Esophagus mucosa (tissue), 1 donor: ENCODE results near the gene MBNL1. TPM values are rescaled to one million over a fixed set of nuclear protein-coding genes. Genes with fewer than 3 reads are reported as not detected.
A peak's percentile ranks its signal among the peaks of the same experiment; 100 is the strongest.

ENCODE experiments used
- ATAC-seq: fragments of 200-7000 bp; cut with Tn5 transposase; one replicate; pipeline ENCODE4 v1.9.1; 2020
- total RNA-seq: library from RNA; stranded (reverse); gene quantifications from one replicate; pipeline ENCODE4 v1.2.4, GENCODE V29; 2023
- donor health status: DM: yes; HTN: yes; CAD: no.

Gene MBNL1
- total RNA-seq, 1 donor from 2014 or later: 95.4 TPM

DNA sequence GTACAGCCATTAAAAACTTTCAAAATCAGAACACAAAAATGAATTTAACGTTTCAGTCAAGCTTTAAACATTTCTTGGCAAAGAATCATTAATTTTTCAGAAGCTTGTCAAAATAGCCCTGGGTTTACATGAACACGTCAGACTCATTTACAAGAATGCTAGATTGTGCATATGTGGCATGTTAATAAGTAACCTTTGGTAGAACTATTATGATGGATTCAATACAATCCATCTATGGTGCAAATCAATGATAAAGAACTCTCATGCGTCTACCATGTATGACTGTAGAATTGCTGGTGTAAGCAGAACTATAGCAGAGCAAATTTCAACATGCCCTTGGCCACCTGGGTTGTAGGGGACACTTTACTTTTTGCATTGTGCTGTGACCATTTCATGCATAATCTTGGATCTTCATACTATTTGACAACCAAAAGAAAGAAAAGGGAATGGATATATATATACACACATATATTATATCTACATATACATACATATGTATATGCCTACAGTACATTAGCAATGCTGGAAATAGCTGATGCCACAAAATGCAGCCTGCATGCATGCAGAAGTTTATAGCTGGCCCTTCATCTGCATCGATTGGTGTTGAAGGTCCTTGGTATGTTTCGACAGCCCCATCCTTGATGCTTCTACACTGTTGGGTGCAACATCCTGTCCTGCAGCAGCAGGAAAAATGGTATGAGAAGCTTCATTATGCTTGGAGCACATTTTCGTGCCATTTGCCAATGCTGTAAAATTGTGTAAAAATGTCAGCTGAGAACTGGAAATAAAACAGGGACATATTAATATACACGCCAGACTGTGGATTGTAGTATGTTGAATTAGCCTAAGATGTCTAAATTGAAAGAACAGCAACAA lies 189.0 kb downstream of the MBNL1 start:
- no peak for ATAC-seq

DNA sequence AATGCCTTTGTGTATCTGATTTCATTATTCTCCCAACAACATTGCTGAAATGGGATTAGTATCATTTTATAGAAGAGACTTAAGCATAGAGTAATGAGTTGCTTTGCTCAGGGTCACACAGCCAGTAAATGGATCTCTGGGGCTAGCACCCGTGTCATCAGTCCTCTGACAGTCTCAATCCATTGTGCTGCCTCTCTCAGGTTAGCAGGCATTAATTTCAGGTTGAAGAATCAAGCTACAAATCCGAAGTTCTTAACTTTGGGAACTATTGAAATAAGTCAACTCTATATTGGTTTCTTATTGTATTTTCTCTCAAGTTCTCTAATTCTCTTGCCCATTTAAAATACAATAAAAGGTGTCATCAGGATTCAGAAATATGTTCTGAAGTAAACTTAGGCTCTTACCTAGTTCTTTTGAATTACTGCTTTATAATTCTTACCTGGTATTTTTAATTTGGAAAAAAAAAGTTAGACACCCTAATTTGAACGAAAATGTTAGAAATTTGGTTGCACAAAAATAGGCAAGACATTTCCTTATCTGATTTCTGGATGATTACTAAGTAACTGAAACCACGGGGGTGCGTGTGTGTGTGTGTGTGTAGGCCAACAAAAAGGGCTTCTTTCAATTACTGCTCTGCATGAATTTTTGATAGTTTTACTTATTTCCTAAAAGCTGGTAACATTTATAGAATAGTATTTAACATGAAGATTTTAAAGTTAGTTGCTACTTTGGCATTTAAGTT lies 189.8 kb downstream of the MBNL1 start:
- no peak for ATAC-seq

DNA sequence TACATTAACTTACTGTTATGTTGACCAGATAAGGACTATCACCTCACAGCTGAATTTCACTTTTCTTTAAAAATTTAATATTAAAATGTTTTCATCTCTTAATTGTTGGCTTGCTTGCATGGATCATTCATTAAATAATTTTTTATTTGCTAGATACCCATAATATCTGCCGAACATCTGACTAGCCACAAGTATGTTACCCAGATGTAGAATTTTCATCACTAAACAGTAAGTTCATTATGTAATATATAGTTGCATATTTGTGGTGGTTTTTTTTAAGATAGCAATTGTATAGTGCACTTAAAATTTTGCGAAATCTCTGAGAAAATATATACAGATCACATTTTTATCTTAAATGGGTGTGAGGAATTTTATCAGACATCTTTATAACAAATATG lies 190.4 kb downstream of the MBNL1 start:
- no peak for ATAC-seq

DNA sequence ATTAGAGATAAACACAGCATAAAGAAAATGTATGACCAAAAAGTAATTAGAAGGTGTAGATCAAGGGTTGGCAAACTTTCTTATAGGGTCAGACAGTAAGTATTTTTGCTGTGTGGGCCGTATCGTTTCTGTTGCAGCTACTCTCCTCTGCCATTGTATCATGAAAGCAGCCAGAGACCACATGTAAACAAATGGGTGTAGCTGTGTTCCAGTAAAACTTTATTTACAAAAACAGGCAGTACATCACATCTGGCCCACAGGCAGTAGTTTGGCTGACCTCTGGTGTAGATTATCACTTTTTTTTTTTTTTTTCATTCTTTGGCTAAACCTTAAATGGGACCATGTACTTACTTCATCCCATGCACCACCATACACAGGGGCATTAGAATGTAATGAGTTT lies 190.8 kb downstream of the MBNL1 start:
- no peak for ATAC-seq

DNA sequence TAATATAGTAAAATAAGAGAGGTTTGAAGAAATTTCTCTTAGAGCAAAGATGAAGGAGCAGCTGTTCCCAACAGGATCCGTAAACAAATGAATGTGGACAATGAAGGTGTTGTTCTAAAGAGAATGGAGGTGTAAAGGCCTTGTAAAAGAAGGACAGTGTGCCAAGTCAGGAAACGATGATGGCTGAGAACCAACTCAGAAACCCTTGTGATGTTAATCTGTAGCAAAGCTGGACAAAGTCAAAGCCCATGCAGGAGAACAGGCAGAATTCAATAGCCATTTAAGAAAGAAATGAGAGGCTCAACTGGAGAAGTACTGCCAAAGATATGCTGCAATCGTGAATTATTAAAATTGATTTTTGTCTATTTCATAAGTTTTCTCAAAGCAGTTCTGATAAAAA lies 192.2 kb downstream of the MBNL1 start:
- no peak for ATAC-seq

DNA sequence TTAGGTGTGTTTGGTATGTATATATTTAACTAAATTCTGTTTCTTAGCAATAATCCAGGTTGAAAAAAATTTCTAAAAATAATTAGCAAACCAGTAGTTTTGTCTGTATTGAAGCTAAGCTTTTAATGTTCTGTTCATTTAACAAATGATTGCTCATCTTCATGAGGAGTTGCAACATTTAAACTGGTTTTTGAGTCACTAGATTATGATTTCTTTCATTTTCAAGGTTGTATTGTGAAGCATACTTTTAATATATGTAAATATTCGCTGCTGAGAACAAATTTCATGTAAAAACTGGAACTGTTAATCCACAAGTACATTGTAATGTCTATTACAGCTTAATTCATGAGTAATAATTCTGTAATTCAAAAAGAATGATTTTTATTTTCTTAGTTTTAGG lies 192.7 kb downstream of the MBNL1 start:
- peak; percentile 67 for ATAC-seq

DNA sequence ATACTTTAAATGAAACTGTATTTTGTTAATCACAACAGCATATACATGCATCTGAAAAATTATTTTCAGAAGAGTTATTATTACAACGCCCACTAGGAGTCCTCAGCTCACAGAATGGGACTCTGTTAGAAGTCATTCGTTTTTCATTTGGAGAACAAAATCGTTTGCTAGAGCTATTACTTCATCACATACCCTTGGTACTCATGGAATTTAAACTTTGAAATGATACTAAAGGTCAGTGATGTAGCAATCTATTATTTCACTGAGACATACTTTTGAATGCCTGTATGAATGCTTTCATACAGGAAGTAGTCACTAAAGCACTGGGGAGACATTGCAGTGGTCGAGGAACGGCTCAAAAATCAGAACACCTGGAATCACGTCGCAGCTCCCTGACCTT lies 198.1 kb downstream of the MBNL1 start:
- ATAC-seq: peak; percentile 54

DNA sequence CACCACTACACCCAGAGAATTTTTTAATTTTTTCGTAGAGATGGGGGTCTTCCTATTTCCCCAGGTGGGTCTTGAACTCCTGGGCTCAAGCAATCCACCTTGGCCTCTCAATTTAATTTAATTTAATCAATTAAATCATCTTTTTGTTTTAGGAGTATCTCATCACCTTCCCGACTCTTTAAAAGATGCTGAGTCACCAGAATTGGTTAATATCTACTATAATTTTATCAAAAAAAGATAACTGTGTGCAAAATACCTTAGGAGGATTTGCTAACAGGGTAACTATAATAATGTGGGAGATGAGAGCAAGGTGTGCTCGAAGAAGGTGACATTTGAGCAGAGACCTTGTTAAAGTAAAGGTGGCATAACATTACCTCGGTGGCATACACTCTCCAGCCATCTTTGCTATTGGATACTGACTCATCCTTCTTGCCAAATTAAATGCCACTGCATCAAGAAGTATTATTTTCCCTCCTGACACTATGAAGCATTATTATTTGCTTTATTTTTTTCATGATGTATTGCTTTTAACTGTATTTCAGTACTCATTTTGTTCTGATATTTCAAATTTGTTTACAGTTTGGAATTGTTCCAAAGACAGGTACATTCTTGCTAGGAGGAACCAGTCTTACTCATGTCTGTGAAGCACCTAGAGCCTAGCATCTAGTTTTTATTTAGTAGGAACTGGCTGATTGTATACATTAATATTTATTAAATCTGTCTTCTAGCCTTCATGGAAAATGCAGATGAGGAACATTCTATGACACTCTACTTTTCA lies 200.7 kb downstream of the MBNL1 start:
- ATAC-seq: peak; percentile 36

DNA sequence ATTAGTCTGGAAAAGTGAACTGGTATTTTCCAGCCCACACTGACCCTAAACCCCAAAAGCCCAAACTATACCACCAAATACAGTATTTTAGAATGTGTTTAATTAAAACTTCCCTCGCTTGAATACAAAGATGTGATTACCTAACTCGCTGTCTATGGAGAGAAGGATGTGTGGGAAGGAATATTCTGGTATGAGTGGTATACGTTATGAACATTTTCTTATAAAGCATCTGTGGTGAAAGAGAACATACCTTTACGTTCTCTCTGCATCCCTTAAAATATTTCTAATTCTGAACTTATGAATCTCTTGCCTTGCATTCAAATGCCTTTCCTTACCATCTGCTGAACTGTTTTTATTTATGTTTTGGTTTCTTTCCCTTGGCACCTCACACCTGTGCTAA lies 201.4 kb downstream of the MBNL1 start:
- no peak for ATAC-seq

DNA sequence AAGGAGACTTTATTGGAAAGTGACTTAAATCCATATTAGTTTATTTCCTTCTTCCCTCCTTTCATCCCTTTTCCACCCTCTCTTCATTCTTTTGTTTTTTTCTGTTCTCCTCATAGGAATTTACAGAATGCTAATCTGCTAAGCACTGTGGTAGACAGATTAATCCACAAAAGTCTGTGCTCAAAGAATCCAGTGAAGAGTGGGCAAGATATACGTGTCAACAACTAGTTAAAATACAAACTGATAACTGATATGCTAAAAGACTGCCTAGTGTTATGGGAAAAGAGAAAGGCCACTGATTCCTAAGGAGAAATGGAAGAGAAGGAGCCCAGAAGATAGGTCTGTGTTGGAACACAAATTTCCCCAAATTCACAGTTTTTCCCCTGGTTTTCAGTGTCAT lies 202.2 kb downstream of the MBNL1 start:
- no peak for ATAC-seq

DNA sequence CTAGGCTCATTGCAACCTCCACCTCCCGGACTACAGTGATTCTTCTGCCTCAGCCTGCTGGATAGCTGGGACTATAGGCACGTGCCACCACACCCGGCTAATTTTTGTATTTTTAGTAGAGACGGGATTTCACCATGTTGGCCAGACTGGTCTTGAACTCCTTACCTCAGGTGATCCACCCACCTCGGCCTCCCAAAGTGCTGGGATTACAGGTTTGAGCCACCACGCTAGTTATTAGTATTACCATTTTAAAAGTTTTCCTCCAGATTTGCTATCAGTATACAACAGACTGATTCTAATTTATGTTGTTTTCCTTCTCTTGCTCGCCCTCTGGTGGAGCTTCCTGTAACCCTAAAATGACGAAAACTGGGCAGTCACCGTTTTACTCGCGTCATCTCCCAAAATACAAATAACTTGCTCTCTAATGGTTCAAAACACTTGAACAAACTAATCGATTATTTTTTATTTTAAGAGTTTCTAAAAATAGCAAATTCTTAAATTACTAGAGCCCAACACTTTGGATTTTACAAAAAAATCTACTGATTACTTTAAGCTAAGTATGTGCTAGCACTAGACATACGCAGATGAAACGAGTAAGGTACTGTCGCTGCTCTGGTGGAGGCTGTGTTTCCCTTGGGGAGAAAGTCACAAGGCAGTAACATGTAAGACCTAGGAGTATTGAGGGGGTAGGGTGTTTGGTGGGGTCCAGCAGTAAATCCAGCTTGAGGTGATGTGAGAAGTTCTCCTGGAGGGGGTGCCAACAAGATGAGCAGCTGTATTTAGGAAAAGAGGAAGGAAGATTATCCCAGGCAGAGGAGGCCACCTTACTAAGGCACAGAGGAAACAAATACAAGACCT lies 203.3 kb downstream of the MBNL1 start:
- ATAC-seq: peak; percentile 60

DNA sequence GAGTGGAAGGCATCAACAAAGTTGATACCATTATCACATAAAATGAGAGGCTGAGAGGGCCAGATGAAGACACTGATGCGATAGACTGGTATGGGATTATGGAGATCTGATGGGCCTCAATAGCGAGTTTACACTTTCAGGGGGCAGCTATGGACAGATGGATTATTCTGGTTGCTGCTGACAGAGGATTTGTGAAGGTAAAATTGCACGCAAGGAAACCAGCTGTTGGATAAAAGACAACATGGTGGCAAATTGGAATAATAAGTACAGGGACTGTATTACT lies 203.9 kb downstream of the MBNL1 start:
- no peak for ATAC-seq

DNA sequence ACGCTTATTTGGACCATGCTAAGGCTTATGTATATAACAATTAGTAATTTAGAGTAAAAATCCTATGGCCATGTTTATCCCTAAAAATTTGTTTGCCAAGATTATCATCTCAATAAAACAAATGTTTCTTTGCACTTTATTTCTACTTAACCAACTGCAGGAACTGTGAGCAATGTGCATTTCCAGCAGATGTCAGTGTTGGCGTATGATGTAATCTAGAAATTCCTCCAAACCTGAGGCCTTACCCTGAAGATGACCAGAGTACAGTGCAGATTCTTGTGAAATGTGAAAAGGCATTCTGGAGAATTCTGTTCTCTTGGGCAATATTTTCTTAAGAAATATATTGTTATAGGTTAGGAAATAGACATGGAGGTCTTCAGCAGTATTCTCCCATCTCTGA lies 205.9 kb downstream of the MBNL1 start:
- peak; percentile 72 for ATAC-seq

DNA sequence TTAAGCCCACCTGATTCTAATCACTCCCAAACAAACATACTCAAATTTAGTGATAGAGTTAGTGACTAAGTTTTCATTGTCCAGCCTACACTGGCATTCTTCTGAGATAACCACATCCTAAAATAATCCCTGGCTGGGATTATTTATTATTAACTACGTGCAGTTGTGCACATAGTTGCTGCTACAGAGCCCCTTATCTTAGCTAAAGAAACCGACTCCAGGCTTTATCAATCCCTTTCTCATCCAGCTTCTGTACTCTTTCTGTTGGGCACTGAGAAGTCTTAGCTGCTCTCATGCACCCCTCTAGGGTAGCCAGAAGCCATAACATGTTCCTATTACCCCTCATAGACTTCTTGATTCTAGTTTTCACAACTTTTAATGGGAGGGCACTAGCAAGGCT lies 208.7 kb downstream of the MBNL1 start:
- ATAC-seq: no peak

DNA sequence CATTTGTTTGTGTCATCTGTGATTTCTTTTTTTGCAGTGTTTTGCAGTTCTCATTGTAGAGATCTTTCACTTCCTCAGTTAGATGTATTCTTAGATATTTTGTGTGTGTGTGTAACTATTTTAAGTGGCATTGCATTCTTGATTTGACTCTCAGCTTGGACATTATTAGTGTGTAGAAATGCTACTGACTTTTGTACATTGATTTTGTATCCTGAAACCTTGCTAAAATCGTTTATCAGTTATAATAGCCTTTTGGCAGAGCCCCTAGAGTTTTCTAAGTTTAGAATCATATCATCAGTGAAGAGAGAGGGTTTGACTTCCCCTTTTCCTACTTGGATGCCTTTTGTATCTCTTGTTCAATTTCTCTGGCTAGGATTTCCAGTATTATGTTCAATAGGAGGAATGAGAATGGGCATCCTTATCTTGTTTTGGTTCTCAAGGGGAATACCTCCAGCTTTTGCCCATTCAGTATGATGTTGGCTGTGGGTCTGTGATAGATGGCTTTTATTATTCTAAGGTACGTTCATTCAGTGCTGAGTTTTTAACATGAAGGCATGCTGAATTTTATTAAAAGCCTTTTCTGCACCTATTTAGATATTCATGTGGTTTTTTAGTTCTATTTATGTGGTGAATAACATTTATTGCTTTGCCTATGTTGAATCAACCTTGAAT lies 211.7 kb downstream of the MBNL1 start:
- no peak for ATAC-seq

DNA sequence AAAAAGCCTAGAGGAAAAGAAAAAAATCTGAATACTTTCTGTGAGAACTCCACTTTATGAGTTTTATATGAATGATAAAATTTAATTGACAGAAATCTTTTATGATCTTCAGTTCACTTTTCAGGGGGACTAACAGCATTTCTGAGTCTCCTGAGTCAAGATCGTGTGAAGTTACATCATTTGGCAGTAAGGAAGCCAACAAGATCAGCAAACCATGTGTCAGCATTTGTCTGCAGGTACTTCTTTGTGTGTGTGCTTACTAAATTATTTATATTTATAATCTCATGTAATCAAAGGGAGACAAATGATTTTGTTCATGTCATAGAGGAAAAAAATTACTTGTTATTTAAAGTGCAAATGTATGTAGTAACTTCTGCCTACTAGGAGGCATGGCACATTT lies 217.6 kb downstream of the MBNL1 start:
- no peak for ATAC-seq

DNA sequence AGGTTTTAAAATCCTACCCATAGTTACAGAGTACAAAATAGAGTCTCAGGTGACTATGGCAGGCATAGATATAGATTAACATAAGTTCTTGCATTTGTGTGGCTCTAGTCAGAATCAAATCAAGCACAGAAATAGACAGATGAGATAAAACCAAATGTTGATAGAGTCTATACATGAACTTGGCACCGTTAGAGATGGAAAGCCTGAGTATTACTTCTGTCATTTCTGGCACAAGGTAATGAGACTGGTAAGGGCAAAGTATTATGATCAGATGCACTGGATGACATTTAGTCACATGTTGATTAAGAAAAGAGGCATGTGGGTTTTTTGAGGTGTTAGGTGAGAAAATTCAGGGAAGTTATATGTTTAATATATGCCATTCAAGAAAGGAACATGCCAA lies 219.7 kb downstream of the MBNL1 start:
- ATAC-seq: no peak

DNA sequence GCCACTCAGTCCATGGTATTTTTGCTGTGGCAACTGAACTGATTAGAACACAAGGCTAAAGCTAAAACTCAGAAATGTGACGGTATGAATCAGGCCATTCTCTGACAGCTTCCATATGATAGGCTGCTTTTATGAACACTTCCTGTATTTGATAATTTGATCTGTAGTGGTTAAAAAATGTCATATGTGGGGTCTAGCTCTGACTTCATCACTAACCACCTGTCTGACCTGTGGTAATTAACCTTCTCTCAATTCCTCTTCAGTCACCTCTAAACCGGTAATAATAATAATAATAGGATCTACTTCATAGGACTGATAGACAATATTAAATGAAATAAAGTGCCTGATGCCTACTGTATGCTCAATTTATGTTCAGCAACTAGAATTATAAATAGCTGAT lies 223.2 kb downstream of the MBNL1 start:
- no peak for ATAC-seq

DNA sequence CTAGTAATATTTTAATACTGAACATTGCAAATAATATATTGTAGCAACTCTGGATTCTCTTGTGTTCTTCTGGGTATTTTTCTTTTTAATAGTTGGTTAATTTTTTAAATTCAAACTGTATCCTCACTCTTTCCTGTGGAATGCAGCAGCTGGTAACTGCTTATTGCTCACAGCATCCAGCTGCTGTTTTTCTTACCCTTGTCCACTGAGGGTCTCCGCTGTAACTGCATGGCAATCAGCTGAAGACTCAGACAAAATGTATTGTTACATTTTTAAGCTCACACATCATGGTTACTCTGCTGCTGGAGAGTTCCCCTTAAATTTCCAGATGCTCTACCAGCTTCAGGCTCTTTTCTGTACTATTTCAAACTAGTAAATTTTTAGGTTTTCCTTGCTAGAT lies 227.6 kb downstream of the MBNL1 start:
- no peak for ATAC-seq

DNA sequence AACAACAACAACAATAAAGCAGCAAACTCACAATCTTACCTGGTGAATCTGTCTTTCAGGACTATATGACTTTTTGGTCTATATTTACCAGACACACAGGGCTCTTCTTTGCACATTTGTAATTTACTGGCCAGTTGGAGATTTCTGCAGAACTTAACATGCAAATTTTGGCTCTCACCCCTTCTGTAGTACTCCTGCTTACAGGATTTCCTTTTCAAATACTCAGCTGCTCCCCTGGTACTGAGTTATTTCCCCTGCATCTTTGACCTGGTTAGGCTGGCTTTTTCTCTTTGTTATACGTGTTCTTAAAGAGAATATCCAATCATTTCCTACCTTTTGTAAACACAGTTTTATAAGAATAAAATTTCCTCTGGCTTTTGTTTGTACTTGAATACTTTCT lies 228.0 kb downstream of the MBNL1 start:
- no peak for ATAC-seq

DNA sequence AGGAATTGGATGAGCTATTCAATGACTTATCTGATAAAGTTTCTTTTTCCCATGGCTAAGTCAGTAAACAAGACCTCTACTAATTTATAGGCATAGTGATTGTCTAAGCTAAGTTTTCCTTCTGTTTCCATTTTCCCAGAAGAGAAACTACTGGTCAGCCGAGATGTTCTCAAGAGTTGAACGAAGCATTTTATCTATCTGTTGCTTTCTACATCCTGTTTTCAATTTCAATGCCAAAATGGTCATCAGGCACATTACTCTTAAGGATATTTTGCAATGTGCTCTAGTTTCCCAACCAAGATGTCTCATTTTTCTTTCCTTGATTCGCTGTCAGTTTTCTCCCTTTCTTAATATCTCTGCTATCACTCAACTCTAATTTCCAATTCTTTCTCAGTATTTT lies 228.7 kb downstream of the MBNL1 start:
- no peak for ATAC-seq

DNA sequence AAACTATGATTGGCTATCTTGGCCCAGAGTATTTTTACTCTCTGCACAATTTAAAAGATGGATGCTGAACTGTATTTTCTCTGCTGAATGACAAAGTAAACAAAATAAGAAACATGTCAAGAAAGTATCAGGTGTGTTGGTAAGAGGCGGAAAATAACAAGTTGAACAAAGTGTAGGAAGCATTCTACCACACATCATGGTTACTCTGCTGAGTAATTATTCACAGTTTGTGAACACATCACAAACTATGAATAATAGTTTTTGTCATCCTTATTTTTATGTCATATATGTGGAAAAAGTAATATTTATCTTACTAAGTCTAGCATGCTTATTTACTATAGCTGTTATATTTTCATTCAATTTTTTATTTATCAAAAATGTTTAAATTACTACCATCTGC lies 229.2 kb downstream of the MBNL1 start:
- ATAC-seq: no peak
